HPDE6-E6E7 (cell line): ENCODE data around the gene OR1M1.
A peak's percentile ranks its signal among the peaks of the same experiment; 100 is the strongest.

Source experiments
- DNase-seq: peaks from one replicate; pipeline ENCODE4 v3.0.0; 2011; ENCODE audit warnings: missing footprints; ENCODE audit errors: extremely low spot score

The OR1M1 gene

DNA sequence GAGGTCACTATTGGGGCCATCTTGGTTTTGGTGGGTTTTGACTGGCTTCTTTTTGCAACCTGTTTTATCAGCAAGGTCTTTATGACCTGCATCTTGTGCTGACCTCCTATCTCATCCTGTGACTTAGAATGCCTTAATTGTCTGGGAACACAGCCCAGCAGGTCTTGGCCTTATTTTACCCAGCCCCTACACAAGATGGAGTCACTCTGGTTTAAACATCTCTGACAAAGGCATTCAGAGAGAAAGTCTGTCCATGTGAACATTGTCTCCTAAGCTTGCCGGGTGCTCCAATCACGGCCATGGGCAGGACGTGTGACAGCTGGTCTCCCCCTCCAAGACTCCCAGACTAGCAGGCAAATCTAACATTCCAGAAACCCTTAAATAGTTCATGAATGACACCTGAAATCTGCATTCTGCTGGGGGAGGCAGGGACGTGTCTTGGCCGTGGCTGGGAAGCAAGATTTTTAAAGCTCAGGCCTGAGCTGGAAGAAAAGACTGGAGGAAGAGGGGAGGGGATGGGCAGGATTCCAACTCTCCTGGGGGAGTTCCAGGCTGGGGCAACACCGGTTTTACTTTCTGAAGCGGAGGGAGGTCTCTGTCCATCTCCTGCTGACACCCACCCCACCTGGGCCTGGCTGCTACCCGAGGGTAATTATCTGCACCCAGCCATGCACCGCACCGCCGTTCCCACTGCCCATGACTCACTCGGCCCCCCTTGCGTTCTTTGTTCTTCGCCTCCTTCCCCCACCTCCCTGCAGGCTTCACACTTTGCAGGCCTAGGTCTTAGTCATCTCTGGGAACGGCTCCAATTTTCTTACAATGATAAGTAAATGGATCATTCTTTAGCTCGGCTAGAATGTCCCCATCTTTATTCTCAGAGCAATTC is 11.6 kb upstream of the OR1M1 start:
- peak; percentile 100 for DNase-seq

DNA sequence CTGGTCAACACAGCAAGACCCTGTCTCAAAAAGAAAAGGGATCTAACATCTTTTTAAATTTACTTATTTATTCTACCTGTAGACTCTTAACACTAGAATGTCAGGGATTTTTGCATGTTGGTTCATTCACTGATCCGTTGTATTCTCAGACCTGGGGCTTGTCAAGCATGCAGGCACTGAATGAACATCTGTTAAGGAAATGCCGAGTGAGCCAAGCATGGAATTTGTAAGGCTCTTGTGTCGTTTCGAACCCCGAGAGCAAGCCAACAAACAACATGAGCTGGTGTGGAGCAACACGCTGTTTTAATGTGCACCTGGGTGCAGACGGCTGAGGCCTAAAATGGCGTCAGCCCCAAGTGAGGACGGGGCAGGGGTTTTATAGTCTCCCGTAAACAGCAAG is 10.0 kb upstream of the OR1M1 start:
- DNase-seq, result no peak

DNA sequence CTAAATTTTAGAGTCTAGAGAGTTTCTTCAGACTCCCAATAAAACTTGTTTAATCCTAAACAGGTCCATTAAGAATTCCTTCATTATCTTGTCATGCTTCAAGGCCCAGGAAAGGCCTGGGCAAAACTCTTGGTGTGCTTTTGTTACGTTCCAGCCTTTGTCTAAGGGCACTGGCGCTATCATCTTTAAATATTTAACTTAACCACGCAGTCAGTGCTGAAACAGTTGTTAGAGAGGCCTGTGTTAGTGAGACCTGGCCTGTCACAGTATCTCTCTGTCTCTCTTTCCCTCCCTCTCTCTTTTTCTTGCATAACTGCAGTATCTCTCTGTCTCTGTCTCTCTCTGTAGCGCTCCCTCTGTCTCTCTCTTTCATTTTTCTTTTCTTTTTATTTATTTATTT is 8.2 kb upstream of the OR1M1 start:
- DNase-seq, result no peak

DNA sequence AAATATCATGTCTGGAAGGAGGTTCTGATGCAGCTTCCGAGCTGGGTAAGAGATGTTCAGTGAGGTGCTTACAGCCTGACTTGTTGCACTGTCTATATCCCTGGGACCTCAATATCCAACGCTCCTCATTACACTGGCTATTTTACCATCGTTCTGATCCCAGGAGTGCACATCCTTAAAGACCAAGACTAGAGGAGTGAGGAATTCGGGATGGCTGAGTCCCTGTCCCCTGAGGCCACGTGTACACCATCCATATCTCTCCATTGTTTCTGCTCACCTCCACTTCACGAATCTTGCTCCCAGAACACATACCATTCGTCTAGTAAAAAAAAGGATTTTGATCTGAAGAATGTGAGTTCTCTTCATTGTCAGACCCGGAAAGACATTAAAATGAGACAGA is 20.5 kb downstream of the OR1M1 start, which contains the start of gene OR7G2:
Gene OR7G2 (minus strand): TSS at position 101 of the 400 bp plus-strand sequence. CDS start 4,232 bp downstream, outside the sequence.
- no peak for DNase-seq

DNA sequence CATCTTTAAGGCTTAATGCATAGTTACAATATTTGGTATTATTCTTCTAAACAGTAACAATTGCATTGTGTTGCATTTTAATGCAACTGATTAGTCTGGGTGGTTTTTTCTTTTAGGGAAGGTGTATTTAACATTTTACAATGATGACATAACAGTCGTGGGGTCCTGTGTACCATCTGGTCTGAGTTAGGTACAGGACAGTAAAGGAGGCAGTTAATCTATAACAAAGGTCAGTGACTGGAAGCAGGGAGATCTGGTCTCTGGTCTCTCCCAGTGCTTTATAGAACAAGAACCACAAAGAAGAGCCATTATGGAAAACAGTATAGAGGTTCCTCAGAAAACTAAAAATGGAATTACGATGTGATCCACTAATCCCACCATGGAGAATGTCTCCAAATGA is 23.1 kb downstream of the OR1M1 start:
- no peak for DNase-seq

DNA sequence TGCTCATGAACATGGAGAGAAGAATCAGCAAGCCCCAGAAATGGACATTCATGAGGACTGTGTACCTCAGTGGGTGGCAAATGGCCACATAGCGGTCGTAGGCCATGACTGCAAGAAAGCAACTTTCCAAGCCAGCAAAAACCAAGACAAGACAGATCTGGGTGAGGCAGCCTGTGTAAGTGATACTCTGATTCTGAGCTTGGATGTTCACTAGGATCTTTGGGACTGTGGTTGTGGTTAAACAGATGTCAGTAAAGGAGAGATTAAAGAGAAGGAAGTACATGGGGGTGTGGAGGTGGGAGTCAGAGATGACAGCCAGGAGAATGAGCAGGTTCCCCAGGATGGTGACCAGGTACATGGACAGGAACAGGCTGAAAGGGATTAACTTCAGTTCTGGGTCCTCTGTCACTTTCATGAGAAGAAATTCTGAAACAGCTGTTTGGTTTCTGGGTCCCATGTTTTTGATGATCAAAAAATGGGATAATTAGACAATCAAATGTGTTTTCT is 28.5 kb downstream of the OR1M1 start, which contains the start of gene OR7G1:
Gene OR7G1 (minus strand): TSS at position 457 of the 507 bp plus-strand sequence. CDS start 0 bp downstream, at position 457.
- DNase-seq, result no peak

DNA sequence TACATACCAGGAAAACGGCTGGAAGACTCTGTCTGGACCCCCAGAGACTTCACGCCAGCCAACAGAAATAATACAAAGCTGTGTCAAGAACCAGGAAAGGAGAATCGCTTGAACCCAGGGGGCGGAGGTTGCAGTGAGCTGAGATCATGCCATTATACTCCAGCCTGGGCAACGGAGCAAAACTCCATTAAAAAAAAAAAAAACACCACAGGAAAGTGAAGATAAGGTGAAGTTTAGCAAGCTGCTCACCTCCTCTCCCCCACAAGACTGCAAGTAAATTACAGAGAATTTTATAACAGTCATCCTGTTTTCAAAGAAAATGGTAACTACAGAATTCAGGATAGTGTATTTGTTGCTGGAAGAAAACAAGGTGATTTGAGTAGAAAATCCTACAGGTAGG is 29.7 kb downstream of the OR1M1 start:
- DNase-seq, result no peak

DNA sequence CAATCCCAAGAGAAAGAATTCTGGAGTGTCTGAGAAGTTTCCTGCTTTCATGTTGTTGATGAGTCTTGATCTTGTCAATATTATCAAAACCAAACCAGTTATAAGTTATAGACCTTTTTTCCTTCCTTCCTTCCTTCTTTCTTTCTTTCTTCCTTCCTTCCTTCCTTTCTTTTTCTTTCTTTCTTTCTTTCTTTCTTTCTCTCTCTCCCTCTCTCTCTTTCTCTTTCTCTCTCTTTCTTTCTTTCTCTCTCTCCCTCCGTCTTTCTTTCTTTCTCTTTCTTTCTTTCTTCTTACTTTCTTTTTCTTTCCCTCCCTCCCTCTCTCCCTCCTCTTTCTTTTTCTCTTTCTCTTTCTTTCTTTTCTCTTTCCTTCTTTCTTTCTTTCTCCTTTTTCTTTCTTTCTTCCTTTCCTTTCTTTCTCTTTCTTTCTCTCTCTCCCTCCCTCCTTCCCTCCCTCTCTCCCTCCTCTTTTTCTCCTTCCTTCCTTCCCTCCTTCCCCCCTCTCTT is 40.1 kb downstream of the OR1M1 start, which contains the start of gene OR7G3:
Gene OR7G3 (minus strand): TSS at position 51 of the 506 bp plus-strand sequence. CDS start 0 bp downstream, at position 51.
- no peak for DNase-seq

DNA sequence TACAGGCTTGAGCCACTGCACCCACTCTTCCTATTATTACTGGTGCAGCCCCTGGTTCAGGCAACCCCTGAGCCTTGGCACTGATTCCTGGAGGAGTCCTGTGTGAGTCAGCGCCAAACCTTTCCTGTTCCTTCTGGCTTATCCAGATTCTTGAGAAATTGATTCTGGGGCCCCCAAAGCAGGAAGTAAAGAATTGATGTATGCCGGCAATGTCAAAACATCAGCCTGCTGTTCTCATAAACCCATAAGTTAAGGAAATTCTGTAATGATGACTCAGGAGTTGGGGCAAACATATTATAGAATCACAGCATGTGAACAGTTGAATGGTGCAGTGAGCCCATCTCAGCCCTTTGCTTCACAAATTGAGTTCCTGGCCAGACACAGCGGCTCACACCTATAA is 41.3 kb downstream of the OR1M1 start:
- peak; percentile 87 for DNase-seq

DNA sequence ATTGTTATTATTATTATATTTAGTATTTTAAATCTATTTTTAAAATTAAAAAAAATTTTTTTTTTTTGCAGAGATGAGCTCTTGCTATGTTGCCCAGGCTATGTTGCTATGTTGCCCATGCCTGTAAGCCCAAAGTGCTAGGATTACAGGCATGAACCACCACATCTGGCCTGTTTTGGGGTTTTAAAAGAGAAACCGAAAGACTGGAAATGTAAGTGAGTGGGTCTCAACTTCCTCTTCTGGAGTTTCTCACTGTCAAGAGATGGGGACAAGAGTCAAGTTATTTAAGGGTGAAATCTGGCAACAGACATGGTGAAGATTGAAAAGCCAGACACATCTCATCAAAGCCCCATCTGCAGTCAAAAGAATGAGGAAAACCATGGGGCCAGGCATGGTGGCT is 44.1 kb downstream of the OR1M1 start:
- no peak for DNase-seq

DNA sequence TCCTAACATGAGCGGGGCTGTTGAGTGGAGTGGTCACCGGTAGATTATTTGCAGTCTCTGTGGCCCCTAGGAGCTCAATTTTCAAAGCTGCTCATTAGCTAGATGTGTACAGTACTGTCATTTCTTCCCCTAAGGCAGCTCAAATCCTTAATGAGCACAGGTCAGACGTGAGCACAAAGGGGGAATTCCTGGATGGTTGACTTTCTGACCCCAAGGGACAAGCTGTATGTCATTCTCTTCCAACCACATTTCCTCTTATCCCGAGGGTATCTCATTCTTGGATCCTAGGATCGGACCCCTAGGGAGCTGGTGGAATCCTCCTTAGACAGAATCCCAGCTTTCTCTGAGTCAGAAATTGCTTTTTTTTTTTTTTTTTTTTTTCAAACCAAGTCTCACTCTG is 45.6 kb downstream of the OR1M1 start:
- DNase-seq, result no peak

DNA sequence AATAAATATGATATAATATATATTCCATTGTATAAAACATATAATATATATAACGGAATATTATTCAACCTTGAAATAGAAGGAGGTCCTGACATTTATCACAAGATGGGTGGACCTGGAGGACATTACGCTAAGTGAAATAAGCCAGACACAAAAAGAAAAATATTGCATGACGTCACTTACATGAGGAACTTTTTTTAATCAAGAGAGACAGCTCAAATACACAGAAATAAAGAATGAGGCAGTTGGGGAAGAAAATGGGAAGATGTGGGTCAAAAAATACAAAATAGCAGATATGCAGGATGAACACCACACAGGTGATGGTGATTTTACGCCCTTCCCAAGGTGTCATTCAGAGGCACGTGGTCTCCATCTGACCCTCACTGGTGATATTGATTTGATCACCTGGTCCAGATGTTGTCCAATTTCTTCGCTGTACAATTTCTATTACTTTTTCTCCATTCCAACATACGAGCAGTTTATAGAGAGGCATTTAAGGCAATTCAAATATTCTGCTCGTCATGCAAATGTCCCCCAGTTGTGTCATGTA is 52.8 kb downstream of the OR1M1 start:
- no peak for DNase-seq

DNA sequence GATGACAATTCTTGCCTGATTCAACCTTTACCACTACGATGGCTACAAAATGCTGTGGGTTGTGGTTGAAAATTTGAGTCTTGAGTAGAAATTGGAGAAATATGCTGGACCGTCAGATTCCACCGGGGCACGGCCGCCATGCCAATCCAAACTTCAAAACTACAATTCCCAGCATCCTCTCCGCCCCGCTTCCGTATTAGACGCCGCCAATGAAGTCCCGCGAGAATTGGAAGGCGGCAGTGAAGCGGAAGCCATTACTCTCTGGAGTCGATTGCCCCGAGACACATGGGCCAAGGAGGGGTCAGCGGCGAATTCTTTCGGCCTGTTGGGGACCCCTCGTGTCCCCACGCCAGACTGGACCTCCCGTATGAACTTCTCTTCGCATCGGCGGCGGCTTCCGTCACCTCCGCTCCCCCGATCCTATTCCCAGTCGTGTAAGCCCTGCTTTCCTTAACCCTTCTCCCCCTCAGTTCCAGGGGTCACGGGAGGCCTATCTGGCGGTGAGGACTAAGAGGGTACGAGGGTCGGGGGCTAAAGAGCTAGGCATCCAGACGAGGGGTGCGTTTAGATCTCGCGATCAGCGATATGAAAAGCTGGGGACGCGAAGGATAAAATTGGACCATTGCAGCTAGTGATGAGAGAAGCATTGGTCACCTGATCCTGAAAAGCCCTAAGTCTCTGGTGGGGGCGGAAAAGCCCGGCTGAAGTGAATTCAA is 53.5 kb downstream of the OR1M1 start, which contains the start of gene ZNF317:
Gene ZNF317 (plus strand): TSS at position 239 of the 716 bp plus-strand sequence. CDS start 15,620 bp downstream, outside the sequence.
- peak; percentile 86 for DNase-seq

DNA sequence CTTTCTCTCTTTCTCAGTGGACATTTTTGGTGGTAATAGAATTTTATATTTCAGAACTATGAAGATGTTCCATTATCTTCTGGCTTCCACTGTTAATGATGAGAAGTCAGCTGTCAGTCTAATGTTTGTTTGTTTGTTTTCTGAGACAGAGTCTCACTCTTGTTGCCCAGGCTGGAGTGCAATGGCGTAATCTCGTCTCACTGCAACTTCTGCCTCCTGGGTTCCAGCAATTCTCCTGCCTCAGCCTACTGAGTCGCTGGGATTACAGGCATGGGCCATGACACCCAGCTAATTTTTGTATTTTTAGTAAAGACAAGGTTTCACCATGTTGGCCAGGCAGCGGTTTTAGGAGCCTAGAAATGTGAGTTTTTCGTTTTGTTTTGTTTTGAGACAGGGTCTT is 58.1 kb downstream of the OR1M1 start:
- DNase-seq, result no peak
